Activated CD4-positive, alpha-beta T cell treated with anti-CD3 and anti-CD28 coated beads, Interleukin-2, Interleukin-6, amounts not matched to agents 100 ng/mL and 50 ng/mL, durations not matched to agents 16 hours and 8 hours (primary cell): Measurements from ENCODE around the gene METTL16.
A peak's percentile ranks its signal among the peaks of the same experiment; 100 is the strongest.
"Not testable (repeated sequence)": the region's sequence is repeated elsewhere in the genome, so short reads cannot be mapped to it uniquely, and the experiment has no call there.

Experiments
- DNase-seq: peaks from one replicate; pipeline ENCODE4 v3.0.0-alpha.2; 2020

METTL16 gene

GRCh38 chr17:2502871-2503580, 8.7 kb downstream of the METTL16 start:
- no peak for DNase-seq

GRCh38 chr17:2500446-2500845, 11.2 kb downstream of the METTL16 start:
- DNase-seq = no peak

GRCh38 chr17:2489286-2489685, 22.4 kb downstream of the METTL16 start:
- DNase-seq = not testable (repeated sequence)

GRCh38 chr17:2487306-2487705, 24.4 kb downstream of the METTL16 start:
- no peak for DNase-seq

- not testable (repeated sequence) for DNase-seq
Measured at GRCh38 chr17:2486709-2487108, 25.0 kb downstream of the METTL16 start.

GRCh38 chr17:2485970-2486369, 25.7 kb downstream of the METTL16 start:
- DNase-seq = no peak

GRCh38 chr17:2485543-2485942, 26.1 kb downstream of the METTL16 start:
- no peak for DNase-seq

- no peak for DNase-seq
Measured at GRCh38 chr17:2484876-2485275, 26.8 kb downstream of the METTL16 start.

GRCh38 chr17:2483084-2483483, 28.6 kb downstream of the METTL16 start:
- DNase-seq = no peak

- no peak for DNase-seq
Measured at GRCh38 chr17:2482218-2482617, 29.5 kb downstream of the METTL16 start.

GRCh38 chr17:2481760-2482159, 29.9 kb downstream of the METTL16 start:
- DNase-seq = no peak

GRCh38 chr17:2478458-2478857, 33.2 kb downstream of the METTL16 start:
- DNase-seq = no peak

GRCh38 chr17:2475056-2475455, 36.6 kb downstream of the METTL16 start:
- no peak for DNase-seq

GRCh38 chr17:2474371-2474770, 37.3 kb downstream of the METTL16 start:
- DNase-seq = no peak

GRCh38 chr17:2468270-2468669, 43.4 kb downstream of the METTL16 start:
- no peak for DNase-seq

GRCh38 chr17:2466931-2467330, 44.8 kb downstream of the METTL16 start:
- no peak for DNase-seq

GRCh38 chr17:2462481-2462880, 49.2 kb downstream of the METTL16 start:
- DNase-seq = no peak

GRCh38 chr17:2459917-2460271, 51.8 kb downstream of the METTL16 start:
- DNase-seq = peak; percentile 75

GRCh38 chr17:2457913-2458312, 53.8 kb downstream of the METTL16 start:
- DNase-seq = no peak

- DNase-seq = no peak
Measured at GRCh38 chr17:2456475-2456874, 55.2 kb downstream of the METTL16 start.

GRCh38 chr17:2455956-2456355, 55.7 kb downstream of the METTL16 start:
- DNase-seq = no peak

- peak; percentile 62 for DNase-seq
Measured at GRCh38 chr17:2453866-2454265, 57.8 kb downstream of the METTL16 start.

GRCh38 chr17:2453325-2453724, 58.4 kb downstream of the METTL16 start:
- DNase-seq = no peak

GRCh38 chr17:2452216-2452750, 59.4 kb downstream of the METTL16 start:
- no peak for DNase-seq

- DNase-seq = no peak
Measured at GRCh38 chr17:2450016-2450650, 61.6 kb downstream of the METTL16 start.
